ENCODE measurements around the gene GRK6.

- TF ChIP-seq CTCF (IDR thresholded peaks at IDR 0.05) = no peak
- no peak for TF ChIP-seq POLR2A (IDR thresholded peaks at IDR 0.05)
These were observed 47.0 kb downstream of the GRK6 start, which contains the start of gene DBN1 for GRCh38 chr5:177473443-177474001.

Data from vagina (tissue), 2 donors.